SW 1271 (cell line): ENCODE data around the gene DENND2A.

Experiments used
- DNase-seq, 2 experiments: peaks; one replicate each; lab custom pipeline; 2025; lab: John Stamatoyannopoulos, UW

Gene DENND2A

DNA sequence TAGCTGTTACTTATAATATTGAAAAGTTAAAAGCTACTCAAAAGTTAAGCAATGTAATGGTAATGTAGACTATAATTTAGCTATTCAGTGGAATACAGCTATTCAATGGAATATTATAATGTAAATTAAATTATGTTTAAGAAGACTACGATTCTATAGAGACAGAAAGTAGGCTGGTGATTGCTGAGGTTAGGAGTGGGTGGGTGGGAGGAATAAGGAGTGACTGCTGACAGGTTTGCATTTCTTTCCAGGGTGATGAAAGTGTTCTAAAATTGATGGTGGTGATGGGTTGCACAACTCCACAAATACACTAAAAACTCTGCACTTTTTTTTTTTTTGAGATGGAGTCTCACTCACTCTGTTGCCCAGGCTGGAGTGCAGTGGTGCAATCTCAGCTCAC, 21.4 kb downstream of the DENND2A start:
- no peak for DNase-seq

DNA sequence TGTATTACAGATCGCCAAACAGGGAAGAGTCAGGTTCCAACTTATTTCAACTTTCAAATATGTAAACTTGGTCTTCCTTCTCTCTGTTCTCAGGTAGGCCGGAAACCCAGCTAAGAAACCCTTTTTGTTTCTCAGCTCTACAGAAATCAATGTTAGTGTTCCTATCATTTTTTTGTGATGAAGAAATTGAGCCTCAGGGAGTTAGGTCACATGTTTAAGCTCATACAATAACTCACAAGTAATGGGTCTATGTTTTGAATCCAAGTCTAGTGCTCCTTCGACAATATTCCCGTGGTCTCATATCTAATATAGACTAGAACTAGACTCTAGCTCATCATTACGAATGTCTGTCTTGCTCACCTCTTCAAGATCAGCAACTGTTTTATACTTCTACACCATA, 22.3 kb downstream of the DENND2A start:
- DNase-seq = no peak

DNA sequence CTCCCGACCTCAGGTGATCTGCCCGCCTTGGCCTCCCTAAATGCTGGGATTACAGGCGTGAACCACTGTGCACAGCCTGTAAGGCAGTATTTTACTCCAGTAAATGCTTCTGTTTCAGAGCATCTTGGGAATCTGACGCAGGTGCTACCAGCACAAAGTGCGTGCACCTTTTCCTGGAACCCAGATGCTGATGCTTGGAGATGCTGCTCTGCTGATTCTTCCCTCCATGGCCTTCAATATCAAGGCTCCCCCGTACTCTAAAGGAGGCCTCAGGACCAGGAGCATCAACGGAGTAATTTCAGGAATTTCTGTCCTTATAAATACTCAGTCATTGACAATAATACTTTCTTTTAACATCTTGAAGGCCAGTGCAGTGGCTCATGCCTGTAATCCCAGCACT, 23.5 kb downstream of the DENND2A start:
- DNase-seq = no peak

DNA sequence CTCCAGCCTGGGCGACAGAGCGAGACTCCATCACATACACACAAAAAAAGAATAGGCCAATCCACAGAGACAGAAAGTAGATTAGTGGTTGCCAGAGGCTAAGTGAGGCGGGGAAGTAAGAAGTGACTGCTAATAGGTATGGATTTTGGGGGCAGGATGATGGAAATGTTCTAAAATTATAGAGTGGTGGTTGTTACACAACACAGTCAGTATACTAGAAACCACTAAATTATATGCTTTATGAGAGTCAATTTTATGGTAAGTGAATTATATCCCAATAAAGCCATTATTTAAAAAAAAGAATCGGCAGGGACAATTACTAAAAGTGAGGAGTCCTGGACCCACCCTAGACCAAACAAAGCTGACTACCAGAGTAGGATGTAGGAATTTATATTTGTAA, 24.3 kb downstream of the DENND2A start:
- no peak for DNase-seq

DNA sequence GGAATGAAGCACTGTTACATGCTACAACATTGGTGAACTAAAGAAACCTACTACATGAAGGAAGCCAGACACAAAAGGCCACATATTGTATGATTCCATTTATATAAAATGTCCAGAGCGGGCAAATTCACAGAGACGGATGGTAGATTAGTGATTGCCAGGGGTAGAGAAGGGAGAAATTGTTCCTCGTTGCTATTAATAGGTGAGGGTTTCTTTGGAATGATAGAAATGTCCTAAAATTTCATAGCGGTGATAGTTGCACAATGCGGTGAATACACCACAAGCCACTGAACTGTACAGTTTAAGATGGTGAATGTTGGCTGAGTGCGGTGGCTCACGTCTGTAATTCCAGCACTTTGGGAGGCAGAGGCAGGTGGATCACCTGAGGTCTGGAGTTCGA, 29.0 kb downstream of the DENND2A start:
- no peak for DNase-seq

DNA sequence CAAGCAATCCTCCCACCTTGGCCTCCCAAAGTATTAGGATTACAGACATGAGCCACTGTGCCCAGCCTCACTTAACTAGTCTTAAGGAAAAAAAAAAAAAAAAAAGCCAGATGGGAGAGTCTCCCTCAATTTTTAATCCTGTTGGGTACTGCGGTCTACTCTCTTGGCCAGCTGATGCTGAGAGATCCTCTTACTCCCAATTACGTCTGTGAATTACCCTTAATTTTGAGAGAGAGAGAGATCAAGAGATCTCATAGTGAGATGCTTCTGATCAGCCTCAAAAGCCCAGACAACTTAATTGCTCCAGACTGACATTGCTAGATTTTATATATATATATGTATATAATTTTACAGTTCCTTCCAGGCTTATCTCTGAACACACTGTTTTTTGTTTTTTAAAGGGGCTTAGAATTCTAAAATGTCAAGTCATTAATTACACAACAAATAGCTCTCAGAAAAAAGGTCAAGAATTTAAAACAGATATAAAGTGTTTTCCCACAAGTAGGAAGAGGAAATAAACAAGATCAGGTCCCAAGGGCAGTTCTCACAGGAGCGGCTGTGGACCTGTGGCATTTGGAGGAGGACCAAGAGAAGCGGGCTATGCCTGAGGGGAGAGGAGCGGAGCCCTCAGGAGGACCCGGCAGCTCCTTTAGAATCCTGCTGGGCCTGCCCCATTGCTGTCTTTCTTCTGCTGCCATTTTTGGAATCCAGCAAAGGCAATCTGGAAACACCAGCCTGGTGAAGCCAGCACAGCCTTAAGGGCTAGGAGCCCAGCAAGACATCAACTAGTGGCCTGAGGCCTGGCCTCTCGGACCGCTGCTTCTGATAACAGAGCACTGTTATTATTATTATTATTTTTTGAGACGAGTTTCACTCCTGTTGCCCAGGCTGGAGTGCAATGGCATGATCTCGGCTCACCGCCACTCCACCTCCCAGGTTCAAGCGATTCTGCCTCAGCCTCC, 30.1 kb downstream of the DENND2A start:
- DNase-seq = no peak

DNA sequence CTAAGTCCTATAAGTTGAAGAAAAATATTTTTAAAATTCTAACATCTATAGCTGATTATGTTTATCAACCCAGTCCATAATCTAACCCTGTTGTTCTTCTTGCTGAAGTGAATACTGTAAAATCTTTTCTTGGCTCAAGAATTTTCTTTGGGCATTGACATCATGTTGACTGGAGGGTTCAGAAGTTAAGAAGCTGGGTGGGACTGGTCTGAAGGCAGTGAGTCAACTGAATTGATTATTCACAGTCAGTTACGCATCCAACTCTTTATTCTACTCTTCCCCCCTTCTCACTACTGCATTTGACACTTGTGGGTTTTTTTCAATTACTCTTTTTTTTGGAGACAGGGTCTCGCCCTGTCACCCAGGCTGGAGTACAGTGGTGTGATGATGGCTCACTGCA, 31.0 kb downstream of the DENND2A start:
- DNase-seq = no peak

DNA sequence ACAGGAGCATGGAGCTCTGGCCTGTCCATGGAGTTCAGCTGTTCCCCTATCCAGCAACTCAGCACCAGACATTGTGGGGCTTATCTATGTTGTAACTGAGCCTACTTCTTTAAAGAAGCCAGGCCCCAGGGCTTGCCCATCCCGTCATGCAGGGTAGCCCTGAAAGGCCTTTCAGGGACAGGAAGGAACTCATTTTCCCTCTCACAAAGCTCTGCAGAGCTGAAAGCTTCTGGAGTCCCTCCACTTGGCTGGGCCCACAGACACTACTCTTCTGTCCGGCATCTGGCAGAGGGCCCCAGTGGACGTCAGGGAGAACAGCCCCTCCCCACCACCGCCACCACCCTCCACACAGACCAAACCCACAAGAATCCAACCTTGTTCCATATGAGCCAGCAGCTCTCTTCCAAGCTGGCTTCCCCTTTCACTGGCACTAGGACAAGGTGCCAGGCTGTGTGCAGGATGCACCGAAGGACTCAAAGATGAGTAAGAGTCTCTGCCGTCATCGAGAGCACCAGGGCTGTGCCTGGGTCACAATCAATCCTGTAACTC, 33.1 kb downstream of the DENND2A start:
- DNase-seq = no peak

DNA sequence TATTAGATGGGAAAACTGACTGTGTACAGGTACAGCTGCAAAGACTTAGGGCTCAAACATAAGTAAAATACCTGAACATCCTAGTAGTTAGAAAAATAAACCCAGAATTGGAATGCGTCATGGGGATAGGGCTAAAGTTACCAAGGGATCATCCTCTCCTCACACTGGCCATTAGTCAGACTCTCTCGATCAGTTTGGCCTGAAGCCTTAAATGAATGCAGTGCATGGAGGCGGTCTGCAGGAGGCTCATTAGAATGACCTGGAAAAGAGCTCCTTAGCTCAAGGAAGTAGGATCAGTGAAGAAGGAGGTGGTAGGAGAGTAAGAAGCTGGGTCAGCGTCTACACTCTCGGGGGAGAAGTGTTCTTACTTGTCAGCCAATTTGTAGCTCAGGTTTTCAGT, 35.3 kb downstream of the DENND2A start:
- DNase-seq = no peak

DNA sequence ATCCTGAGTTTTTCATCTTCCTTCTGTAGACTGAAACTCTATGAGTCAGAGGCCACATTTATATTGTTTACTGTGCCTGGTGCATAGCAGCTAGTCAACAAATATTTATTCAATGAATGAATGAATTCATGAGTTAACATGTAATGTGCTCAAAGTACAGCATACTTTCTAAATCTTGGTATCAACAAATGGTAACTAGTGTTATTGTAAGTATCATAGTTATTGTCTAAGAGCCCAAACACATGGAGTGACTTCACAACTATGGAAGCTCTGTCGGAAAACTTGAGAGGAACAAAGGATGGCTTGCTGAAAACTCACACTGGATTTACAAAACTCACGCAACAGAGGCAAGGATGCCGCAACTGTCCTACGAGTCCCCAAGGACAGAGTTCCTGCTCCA, 35.9 kb downstream of the DENND2A start:
- no peak for DNase-seq

DNA sequence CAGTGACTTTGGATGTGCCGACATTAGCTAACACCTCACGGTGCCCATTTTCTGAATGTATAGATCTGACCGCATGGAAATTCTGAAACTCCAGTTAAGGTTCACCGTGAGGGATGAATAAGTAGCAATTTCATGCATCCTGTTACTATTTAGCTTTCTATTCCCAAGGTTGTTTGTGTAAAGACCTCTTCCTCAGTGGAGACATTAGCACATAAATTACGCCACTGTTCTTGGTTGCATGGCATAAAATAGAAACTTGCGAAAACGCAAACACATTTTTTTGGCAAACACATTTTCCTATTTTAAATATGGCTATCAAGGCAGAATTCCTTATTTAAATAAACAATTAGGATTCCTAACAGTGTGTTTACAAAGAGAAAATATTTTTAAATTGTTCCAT, 36.5 kb downstream of the DENND2A start:
- DNase-seq = no peak

DNA sequence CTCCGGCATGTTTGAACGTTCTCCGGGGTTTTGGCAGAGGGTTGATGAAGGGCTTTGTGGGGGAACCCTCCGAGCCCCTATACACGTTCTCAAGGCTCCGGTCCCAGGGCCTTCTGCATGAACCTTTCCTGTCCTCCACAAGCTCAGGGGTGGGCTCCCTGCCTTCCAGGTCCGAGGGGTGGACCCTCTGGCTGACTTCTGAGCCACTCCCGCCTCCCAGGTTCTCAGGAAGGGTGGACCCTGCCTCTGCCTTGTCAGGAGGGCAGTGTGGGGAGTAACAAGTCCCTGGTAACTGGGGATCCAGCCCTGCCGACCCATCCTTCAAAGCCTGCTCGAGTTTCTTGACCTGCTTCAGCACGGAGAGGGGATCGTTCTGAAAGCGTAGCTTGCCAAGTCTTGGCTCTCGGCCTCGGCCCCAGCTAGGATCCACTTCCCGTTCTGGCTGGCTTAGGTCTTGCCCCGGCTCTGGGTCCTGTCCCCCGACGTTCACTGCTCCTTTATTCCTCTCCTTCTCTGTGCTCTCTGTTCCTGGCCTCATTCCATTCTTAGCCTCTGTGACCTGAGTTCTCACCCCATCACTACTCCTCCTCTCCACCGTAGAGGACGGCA, 38.9 kb downstream of the DENND2A start:
- DNase-seq = no peak

DNA sequence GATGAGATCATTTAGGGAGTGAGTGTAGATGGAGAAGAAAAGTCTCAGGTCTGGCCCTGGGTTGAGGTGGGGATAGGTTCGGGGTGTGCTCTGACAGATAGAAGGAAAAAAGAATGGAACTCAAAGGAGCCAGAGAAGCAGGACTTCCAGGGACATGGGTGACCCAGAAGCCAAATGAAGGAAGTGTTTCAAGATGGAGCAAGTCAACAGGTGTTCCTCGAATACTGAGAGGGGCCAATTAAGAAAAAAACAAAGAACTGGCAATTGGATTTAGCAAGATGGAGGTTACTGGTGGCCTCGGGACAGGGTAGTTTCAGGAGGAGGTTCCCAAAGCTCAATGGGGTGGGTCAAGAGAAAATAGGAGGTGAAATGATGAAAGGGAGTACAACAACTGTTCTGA, 40.3 kb downstream of the DENND2A start:
- no peak for DNase-seq

DNA sequence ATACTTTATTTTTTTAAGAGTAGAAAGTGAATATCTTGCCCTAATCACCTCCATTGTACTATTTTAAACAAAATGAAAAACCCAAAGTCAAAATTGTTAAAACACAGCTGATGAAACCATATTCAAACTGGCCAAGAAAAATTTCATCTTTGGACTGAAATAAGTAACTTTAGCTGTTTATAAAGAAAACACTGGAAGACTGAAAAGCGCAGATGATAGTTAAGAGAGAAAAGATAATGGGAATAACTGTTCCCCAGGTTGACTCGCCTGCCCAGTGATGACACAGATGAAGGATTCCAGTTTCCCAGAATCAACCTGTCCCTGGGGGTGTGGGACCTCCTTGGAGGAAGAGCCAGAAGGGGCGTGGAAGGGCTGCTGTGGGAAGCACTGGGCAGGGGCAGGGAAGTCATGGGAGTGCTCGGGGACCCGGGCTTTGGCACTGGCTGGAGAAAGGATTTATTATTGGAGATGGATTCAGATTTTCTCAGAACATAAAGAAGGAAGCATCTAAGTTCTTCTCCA, 43.1 kb downstream of the DENND2A start:
- no peak for DNase-seq

DNA sequence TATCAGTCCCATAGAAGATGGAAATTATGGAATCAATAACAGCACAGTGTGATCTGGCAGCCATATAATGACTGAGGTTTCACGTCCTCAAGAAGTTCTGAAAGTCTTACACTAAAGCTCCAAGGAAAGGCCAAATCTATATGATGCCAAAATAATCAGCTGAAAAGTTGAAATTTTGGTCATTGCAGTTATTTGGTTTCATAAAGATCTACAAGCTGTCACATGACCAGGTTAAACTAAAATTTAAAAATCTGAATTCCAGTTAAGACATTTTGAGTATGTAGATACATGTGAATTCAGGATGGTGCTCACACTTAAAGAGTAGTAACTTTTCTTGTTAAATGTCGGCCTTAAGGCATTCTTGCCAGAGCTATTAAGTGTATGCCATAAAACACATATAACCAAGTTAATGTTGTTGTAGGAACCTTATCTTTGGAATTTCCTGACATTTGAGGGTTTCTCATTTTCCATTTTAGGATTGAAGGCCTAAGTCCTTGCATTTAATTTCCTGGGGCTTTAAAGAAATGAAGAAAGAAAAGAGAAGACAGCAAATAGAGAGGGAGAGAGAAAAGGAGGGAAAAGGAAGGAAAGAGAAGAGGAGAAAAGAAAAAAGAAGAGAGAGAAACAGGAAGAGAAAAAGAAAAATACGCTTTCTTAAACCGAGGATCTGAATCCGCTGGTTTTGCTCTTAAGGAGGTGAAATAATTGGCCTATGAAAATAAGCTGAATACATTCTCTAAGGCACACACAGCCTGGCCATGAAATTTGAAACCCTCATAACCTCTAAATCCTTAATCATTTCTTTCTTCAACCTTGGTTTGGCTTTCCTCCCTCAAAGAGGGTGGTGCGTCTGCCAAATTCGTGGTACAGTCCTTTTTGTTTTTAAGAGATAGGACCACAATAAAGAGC, 43.8 kb downstream of the DENND2A start:
- no peak for DNase-seq

DNA sequence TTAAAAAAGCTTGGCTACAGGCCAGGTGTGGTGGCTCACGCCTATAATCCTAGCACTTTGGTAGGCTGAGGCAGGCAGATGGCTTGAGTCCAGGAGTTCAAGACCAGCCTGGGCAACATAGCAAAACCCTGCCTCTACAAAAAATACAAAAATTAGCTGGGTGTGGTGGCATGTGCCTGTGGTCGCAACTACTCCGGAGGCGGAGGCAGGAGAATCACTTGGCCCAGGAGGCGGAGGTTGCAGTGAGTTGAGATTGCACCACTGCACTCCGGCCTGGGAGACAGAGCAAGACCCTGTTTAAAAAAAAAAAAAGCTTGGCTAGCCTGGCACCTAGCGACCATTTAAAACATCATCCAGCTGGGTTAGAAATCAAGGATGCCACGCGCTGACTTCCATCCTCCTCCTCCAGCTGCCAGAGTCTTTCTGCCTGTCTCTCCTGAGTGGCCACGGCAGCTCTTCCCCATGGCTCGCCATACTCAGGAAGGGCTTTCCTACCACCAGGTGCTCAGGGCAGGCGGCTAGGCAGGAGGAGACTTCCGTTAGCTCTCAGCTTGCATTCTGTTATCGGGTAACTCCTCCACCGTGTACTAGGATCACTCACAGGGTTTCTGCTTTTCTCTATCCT, 45.0 kb downstream of the DENND2A start:
- DNase-seq = no peak

DNA sequence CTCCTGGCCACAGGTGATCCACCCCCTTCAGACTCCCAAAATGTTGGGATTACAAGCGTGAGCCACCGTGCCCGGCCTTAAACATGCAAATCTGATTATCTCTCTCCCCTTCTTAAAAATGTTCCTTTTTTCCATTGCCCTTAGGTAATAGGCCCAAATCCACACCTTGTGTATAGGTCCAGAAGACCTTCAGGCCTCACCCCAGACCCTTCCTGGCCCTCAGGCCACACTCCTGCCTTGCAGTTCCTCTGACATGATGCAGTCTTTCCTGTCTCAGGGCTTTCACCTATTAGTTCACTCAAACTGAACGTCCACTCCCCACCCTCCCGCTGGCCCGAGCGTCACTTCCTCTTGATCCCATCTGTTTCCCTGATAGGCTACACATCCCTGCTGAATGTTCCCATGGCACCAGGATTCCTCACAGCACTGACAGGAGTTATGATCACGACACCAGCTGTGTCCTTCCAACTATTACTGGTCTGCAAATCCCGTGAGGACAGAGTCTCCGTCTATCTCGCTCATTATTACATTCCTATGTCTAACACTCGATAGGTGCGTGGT, 46.4 kb downstream of the DENND2A start:
- no peak for DNase-seq

DNA sequence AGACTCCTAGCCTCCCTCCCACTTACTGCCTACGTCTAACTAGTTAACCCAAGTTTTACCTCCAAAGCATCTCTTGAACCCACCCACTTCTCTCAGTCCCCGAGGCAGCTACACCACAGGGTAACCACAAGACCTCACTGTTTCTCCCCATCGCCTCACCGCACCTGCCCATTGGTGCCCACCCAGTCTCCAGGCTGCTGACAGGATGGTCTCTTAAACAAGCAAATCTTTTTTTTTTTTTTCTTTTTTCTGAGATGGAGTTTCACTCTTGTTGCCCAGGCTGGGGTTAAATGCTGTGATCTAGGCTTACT, 47.0 kb downstream of the DENND2A start:
- no peak for DNase-seq

DNA sequence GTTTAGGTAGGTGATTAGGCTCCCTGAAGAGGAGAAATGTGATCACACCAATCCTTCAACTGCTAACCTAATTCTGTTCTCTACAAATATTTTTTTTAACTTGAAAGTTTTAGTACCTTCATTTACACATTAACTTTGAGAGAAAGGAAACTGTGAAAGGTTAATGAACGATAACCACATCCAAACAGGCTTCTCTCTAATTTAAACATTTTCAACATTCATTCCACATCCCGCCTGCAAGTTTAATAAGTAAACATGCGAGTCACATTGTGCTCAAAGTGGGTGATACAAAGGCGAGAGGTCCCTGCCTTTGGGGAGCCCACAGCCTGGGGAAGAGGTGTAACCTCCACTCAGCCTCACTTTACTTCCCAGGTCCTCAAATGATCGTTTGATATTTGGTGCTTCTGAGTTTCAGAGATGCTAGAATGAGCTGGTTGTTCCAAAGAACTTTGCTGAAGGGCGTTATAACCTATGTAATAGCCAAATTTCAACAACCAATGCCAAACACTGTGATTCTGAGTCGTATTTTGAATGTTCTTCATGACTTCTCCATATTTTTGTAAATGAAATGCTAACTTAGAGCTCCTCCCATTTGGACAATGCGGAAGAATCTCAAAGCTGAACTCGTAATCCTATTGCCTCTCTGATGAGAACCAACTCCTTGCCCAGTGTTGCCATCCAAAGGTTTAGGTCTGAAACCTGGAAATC, 47.5 kb downstream of the DENND2A start:
- DNase-seq = no peak

DNA sequence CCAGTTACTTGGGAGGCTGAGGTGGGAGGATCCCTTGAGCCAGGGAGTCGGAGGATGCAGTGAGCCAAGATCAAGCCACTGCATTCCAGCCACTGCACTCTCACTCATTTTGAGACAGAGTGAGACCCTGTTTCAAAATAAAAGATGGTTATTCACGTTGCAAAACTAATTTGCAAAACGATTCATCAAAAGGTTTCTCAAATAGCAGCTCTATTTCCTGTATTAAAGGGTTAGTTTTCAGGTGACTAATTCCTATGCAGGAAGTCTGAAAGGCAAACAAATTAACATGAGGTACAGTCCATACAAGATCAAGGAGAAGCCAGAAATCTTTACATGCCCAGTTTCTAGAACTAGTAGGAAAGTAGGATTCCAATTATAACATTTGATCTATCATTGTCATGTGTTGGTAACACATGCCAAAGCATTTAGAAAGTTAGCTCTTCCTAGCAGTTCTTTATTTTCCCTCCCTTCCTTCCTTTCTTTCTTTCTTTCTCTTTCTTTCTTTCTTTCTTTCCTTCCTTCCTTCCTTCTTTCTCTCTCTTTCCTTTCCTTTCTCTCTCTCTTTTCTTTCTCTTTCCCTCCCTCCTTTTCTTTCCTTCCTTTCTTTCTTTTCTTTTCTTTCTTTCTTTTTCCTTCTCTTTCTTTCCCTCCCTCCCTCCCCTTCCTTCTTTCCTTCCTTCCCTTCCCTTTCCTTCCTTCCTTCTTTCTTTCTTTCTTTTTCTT, 49.3 kb downstream of the DENND2A start:
- DNase-seq = no peak
